H1 (cell line): Measurements from ENCODE around the gene CABP2.
"Not testable (repeated sequence)": the region's sequence is repeated elsewhere in the genome, so short reads cannot be mapped to it uniquely, and the experiment has no call there.

Experiments
- BRCA1 ChIP-seq: IDR thresholded peaks from 2 replicates; pipeline ENCODE4 v1.6.1; 2012; ENCODE audit warnings: low read depth, low read length, improper control_type of control experiment
- EP300 ChIP-seq, 2 experiments: IDR thresholded peaks; 1 replicate in 1 of 2; 2 replicates in 1 of 2; pipeline ENCODE4 v1.6.1; 2011 to 2012; ENCODE audit warnings: low read depth in 2 of 2, low read length in 2 of 2, mild to moderate bottlenecking in 2 of 2, borderline replicate concordance in 1 of 2, inconsistent platforms in 1 of 2, moderate library complexity in 1 of 2
- NRF1 ChIP-seq: IDR thresholded peaks from 2 replicates; pipeline ENCODE4 v1.6.1; 2011; ENCODE audit warnings: mild to moderate bottlenecking, low read depth, low read length, improper control_type of control experiment
- POLR2A ChIP-seq, 2 experiments: IDR thresholded peaks; 1 replicate in 1 of 2; 2 replicates in 1 of 2; pipeline ENCODE4 v1.6.1; 2011; ENCODE audit warnings: low read depth in 2 of 2, low read length in 2 of 2, mild to moderate bottlenecking in 2 of 2; ENCODE audit errors: control extremely low read depth in 1 of 2
- POLR2AphosphoS5 ChIP-seq: IDR thresholded peaks from 2 replicates; pipeline ENCODE4 v1.6.1; 2011; ENCODE audit warnings: low read depth, low read length
- RAD21 ChIP-seq, 2 experiments: IDR thresholded peaks in 1 of 2; conservative IDR thresholded peaks in 1 of 2; 2 replicates each; pipeline ENCODE4 v1.6.1; 2011; ENCODE audit warnings: low read depth in 2 of 2, low read length in 2 of 2, improper control_type of control experiment in 1 of 2, inconsistent platforms in 1 of 2, mild to moderate bottlenecking in 1 of 2, moderate library complexity in 1 of 2
- RFX5 ChIP-seq: IDR thresholded peaks from 2 replicates; pipeline ENCODE4 v1.6.1; 2011; ENCODE audit warnings: low read depth, low read length, improper control_type of control experiment, borderline replicate concordance
- SUZ12 ChIP-seq: fragments of 200-600 bp; sonication (generic); IDR thresholded peaks from 2 replicates; pipeline ENCODE4 v1.6.1; 2012; ENCODE audit warnings: mild to moderate bottlenecking, inconsistent platforms, low read length, moderate library complexity, mixed read lengths
- TAF1 ChIP-seq: IDR thresholded peaks from 2 replicates; pipeline ENCODE4 v1.6.1; 2011; ENCODE audit warnings: mild to moderate bottlenecking, low read depth, low read length
- YY1 ChIP-seq: IDR thresholded peaks from 2 replicates; pipeline ENCODE4 v1.6.1; 2011; ENCODE audit warnings: low read depth, mild to moderate bottlenecking, low read length
- TF ChIP-seq, protein P1 (sequence below), 3 experiments: IDR thresholded peaks; 1 replicate in 2 of 3; 2 replicates in 1 of 3; pipeline versions ENCODE4 v1.5.1 to v1.6.1; 2011; ENCODE audit warnings: low read length in 3 of 3, mild to moderate bottlenecking in 3 of 3, inconsistent platforms in 2 of 3, low read depth in 1 of 3, moderate library complexity in 1 of 3; ENCODE audit not compliant: insufficient read depth in 1 of 3; ENCODE audit errors: control extremely low read depth in 1 of 3
- TF ChIP-seq, protein P2 (sequence below): IDR thresholded peaks from 2 replicates; pipeline ENCODE4 v1.6.1; 2012; ENCODE audit warnings: inconsistent platforms

DNA sequence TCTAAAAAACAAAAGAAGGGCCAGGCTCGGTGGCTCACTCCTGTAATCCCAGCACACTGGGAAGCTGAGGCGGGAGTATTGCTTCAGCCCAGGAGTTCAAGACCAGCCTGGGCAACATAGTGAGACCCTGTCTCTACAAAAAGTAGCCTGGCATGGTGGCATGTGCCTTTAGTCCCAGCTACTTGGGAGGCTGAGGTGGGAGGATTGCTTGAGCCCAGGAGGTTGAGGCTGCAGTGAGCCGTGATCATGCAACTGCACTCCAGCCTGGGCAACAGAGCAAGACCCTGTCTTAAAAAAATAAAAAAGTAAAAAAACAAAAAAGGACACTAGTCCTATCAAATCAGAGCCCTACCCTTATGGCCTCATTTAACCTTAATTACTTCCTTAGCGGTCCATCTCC lies 11.7 kb downstream of the CABP2 start:
- TF ChIP-seq, protein P1, sequence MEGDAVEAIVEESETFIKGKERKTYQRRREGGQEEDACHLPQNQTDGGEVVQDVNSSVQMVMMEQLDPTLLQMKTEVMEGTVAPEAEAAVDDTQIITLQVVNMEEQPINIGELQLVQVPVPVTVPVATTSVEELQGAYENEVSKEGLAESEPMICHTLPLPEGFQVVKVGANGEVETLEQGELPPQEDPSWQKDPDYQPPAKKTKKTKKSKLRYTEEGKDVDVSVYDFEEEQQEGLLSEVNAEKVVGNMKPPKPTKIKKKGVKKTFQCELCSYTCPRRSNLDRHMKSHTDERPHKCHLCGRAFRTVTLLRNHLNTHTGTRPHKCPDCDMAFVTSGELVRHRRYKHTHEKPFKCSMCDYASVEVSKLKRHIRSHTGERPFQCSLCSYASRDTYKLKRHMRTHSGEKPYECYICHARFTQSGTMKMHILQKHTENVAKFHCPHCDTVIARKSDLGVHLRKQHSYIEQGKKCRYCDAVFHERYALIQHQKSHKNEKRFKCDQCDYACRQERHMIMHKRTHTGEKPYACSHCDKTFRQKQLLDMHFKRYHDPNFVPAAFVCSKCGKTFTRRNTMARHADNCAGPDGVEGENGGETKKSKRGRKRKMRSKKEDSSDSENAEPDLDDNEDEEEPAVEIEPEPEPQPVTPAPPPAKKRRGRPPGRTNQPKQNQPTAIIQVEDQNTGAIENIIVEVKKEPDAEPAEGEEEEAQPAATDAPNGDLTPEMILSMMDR (IDR thresholded peaks at IDR 0.05; ENCODE audit: control extremely low read depth in 1 of 3, insufficient read depth in 1 of 3, low read depth in 1 of 3, low read length in 3 of 3), result not testable (repeated sequence)
- TF ChIP-seq TAF1; RAD21 (IDR thresholded peaks at IDR 0.05 in 1 of 2, conservative IDR thresholded peaks at IDR 0.05 in 1 of 2; ENCODE audit: low read depth in 2 of 2, low read length in 2 of 2); EP300 (IDR thresholded peaks at IDR 0.05; ENCODE audit: borderline replicate concordance in 1 of 2, low read depth in 2 of 2, low read length in 2 of 2); RFX5; POLR2AphosphoS5; POLR2A (IDR thresholded peaks at IDR 0.05; ENCODE audit: control extremely low read depth in 1 of 2, low read depth in 2 of 2, low read length in 2 of 2); NRF1; BRCA1; SUZ12; YY1: not testable (repeated sequence)
- TF ChIP-seq, protein P2, sequence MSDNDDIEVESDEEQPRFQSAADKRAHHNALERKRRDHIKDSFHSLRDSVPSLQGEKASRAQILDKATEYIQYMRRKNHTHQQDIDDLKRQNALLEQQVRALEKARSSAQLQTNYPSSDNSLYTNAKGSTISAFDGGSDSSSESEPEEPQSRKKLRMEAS, result not testable (repeated sequence)
